ENCODE results near the gene LDAF1. TPM values are rescaled to one million over a fixed set of nuclear protein-coding genes. Genes with fewer than 3 reads are reported as not detected.

The LDAF1 gene
- total and polyA plus RNA-seq, 10 of the 15 experiments (the other 5 are each of a cell fraction or from before 2014, with no cell fraction given), result 4.6 to 21.4 (median 6.6) TPM

DNA sequence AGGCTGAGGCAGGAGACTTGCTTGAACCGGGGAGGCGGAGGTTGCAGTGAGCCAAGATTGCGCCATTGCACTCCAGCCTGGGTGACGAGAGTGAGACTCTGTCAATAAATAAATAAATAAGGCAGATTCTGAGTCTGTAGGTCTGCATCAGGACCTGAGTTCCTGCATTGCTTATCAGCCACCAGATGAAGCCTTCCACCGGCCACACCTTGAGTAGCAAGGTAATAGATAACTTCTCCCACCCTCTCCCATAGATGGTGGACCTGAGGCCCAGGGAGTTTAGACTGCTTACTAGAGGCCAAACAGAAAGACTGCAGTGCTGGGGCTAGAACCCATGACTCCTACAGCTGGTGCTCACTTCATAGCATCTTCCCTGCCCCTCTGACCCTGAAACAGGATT, 30.8 kb downstream of the LDAF1 start:
- TF ChIP-seq YBX1 (IDR thresholded peaks at IDR 0.05) (no peak), RB1 (IDR thresholded peaks at IDR 0.05; ENCODE audit: borderline replicate concordance) (no peak), BMI1 (IDR thresholded peaks at IDR 0.05; ENCODE audit: borderline replicate concordance) (no peak), EZH2 (IDR thresholded peaks at IDR 0.05; ENCODE audit: borderline replicate concordance, control insufficient read depth, low read depth, low read length) (no peak), FOXK2 (IDR thresholded peaks at IDR 0.05) (no peak), TBL1XR1 (IDR thresholded peaks at IDR 0.05; ENCODE audit: low read depth, low read length) (no peak), NFYB (IDR thresholded peaks at IDR 0.05; ENCODE audit: insufficient read depth, low read depth, low read length) (no peak), SKIL (IDR thresholded peaks at IDR 0.05; ENCODE audit: low read depth, poor library complexity, severe bottlenecking) (no peak), RELA (IDR thresholded peaks at IDR 0.05; ENCODE audit: borderline replicate concordance, partially characterized antibody) (no peak), JUNB (IDR thresholded peaks at IDR 0.05) (no peak), LARP7 (IDR thresholded peaks at IDR 0.05) (no peak), HDGF (IDR thresholded peaks at IDR 0.05) (no peak), ZNF384 (IDR thresholded peaks at IDR 0.05; ENCODE audit: borderline replicate concordance, low read depth, low read length) (no peak), SIN3A (IDR thresholded peaks at IDR 0.05; ENCODE audit: low read depth, low read length) (no peak), SP1 (IDR thresholded peaks at IDR 0.05; ENCODE audit: low read depth, low read length) (no peak), POLR2AphosphoS2 (IDR thresholded peaks at IDR 0.05; ENCODE audit: low read depth, low read length) (no peak), ZNF274 (IDR thresholded peaks at IDR 0.05; ENCODE audit: insufficient read depth, insufficient read length) (no peak), TCF12 (IDR thresholded peaks at IDR 0.05; ENCODE audit: low read depth, low read length) (no peak)
- TF ChIP-seq, protein P1, sequence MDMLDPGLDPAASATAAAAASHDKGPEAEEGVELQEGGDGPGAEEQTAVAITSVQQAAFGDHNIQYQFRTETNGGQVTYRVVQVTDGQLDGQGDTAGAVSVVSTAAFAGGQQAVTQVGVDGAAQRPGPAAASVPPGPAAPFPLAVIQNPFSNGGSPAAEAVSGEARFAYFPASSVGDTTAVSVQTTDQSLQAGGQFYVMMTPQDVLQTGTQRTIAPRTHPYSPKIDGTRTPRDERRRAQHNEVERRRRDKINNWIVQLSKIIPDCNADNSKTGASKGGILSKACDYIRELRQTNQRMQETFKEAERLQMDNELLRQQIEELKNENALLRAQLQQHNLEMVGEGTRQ (IDR thresholded peaks at IDR 0.05; ENCODE audit: borderline replicate concordance, low read depth, low read length), result no peak
- TF ChIP-seq, protein P2, sequence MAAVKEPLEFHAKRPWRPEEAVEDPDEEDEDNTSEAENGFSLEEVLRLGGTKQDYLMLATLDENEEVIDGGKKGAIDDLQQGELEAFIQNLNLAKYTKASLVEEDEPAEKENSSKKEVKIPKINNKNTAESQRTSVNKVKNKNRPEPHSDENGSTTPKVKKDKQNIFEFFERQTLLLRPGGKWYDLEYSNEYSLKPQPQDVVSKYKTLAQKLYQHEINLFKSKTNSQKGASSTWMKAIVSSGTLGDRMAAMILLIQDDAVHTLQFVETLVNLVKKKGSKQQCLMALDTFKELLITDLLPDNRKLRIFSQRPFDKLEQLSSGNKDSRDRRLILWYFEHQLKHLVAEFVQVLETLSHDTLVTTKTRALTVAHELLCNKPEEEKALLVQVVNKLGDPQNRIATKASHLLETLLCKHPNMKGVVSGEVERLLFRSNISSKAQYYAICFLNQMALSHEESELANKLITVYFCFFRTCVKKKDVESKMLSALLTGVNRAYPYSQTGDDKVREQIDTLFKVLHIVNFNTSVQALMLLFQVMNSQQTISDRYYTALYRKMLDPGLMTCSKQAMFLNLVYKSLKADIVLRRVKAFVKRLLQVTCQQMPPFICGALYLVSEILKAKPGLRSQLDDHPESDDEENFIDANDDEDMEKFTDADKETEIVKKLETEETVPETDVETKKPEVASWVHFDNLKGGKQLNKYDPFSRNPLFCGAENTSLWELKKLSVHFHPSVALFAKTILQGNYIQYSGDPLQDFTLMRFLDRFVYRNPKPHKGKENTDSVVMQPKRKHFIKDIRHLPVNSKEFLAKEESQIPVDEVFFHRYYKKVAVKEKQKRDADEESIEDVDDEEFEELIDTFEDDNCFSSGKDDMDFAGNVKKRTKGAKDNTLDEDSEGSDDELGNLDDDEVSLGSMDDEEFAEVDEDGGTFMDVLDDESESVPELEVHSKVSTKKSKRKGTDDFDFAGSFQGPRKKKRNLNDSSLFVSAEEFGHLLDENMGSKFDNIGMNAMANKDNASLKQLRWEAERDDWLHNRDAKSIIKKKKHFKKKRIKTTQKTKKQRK (IDR thresholded peaks at IDR 0.05; ENCODE audit: low read depth, low read length), result no peak
- Histone ChIP-seq H3K79me2 (ENCODE audit: control insufficient read depth, insufficient read depth, low read length) (no peaks in the 10 kb centered on the region), H3K36me3 (ENCODE audit: control insufficient read depth in 2 of 2, insufficient read depth in 2 of 2, low read length in 1 of 2) (no peaks in the 10 kb centered on the region), H3K4me2 (ENCODE audit: control insufficient read depth, insufficient read depth) (no peak overlapping the region), H3K27me3 (replicated peaks in 1 of 2; ENCODE audit: control insufficient read depth in 2 of 2, insufficient read depth in 2 of 2, low read length in 1 of 2) (no peaks in the 10 kb centered on the region), H3K9ac (ENCODE audit: control insufficient read depth, insufficient read depth, low read length) (no peak overlapping the region), H3K4me1 (ENCODE audit: control insufficient read depth, insufficient read depth, low read length) (peaks cover 6% of the 10 kb centered on the region), H2AFZ (ENCODE audit: control insufficient read depth, low read depth, low read length) (no peak overlapping the region), H3K9me3 (replicated peaks; ENCODE audit: control insufficient read depth, insufficient read depth, low read length) (peaks cover 5% of the 10 kb centered on the region; the same call in 2 of the 3 replicates), H3K27ac (ENCODE audit: control insufficient read depth, insufficient read depth) (no peak overlapping the region), H4K20me1 (ENCODE audit: control insufficient read depth, insufficient read depth) (no peaks in the 10 kb centered on the region), H3K4me3 (no peak overlapping the region)
- intact Hi-C loops (cut with micrococcal nuclease; ENCODE audit: unreplicated experiment), result loop anchor here (2.0 kb wide), 1 partner anchor 365 kb away; no protein-coding TSS in a partner anchor
- SMC1A ChIA-PET (ENCODE audit: uncharacterized antibody, unreplicated experiment), result interaction anchor here (0.8 to 4.4 kb wide), 16 partner anchors 11 to 1495 kb away, joined by 3 to 57 read pairs (median 4); partner anchors contain the start of genes CRYM and LDAF1
- DNase-seq (ENCODE audit: low read depth, low spot score) (no peak), ATAC-seq (no peak), FAIRE-seq (no peak)
- POLR2A ChIA-PET, result interaction anchor here (0.6 to 1.1 kb wide), 3 partner anchors 30 to 1882 kb away, joined by 3 to 4 read pairs (median 3); no protein-coding TSS in a partner anchor
- in situ Hi-C loops (cut with MboI), result loop anchor here (5.0 kb wide), 2 partner anchors 88 to 368 kb away; partner anchors contain the start of gene CRYM
- RAD21 ChIA-PET (ENCODE audit: unreplicated experiment), result interaction anchor here (0.9 to 4.9 kb wide), 11 partner anchors 11 to 1130 kb away, joined by 3 to 62 read pairs (median 4); partner anchors contain the start of genes CRYM and LDAF1
- 82% methylated on average over 5 of the region's 5 CpGs for WGBS (ENCODE audit: insufficient coverage, insufficient replicate concordance, low lambda C conversion rate, missing lambda C conversion rate)
- BruUV-seq (replicated peaks), result no TSS peak
- CTCF ChIA-PET, result interaction anchor here (0.6 to 5.7 kb wide), 23 partner anchors 11 to 1486 kb away, joined by 3 to 75 read pairs (median 4); partner anchors contain the start of genes CRYM and LDAF1
